H9 (cell line): ENCODE data around the gene LIG4. TPM values are rescaled to one million over a fixed set of nuclear protein-coding genes. Genes with fewer than 3 reads are reported as not detected.

ENCODE experiments used
- DNase-seq: peaks from one replicate; pipeline ENCODE4 v3.0.0-alpha.2; 2017
- H2AFZ ChIP-seq: one replicate; pipeline ENCODE4 v1.6.1; 2013; ENCODE audit warnings: mild to moderate bottlenecking, low read length, control low read depth, moderate library complexity
- H2AK5ac ChIP-seq: 2 replicates; pipeline ENCODE4 v1.6.1; 2013; ENCODE audit warnings: low read length, control low read depth, mixed read lengths; ENCODE audit not compliant: insufficient read length
- H2BK120ac ChIP-seq: one replicate; pipeline ENCODE4 v1.6.1; 2013; ENCODE audit warnings: low read depth, mild to moderate bottlenecking, low read length, control low read depth, inconsistent platforms; ENCODE audit not compliant: poor library complexity, severe bottlenecking
- H2BK12ac ChIP-seq: 2 replicates; pipeline ENCODE4 v1.6.1; 2013; ENCODE audit warnings: low read length, control low read depth, mixed read lengths, low read depth; ENCODE audit not compliant: insufficient read length
- H2BK15ac ChIP-seq: 2 replicates; pipeline ENCODE4 v1.6.1; 2013; ENCODE audit warnings: low read depth, low read length, control low read depth
- H2BK20ac ChIP-seq: one replicate; pipeline ENCODE4 v1.6.1; 2013; ENCODE audit warnings: low read depth, mild to moderate bottlenecking, low read length, control low read depth, inconsistent platforms; ENCODE audit not compliant: poor library complexity, severe bottlenecking
- H2BK5ac ChIP-seq: 2 replicates; pipeline ENCODE4 v1.6.1; 2013; ENCODE audit warnings: low read length, control low read depth, mixed read lengths; ENCODE audit not compliant: insufficient read length
- H3K14ac ChIP-seq: 2 replicates; pipeline ENCODE4 v1.6.1; 2013; ENCODE audit warnings: low read length, control low read depth; ENCODE audit not compliant: insufficient read depth
- H3K18ac ChIP-seq: 2 replicates; pipeline ENCODE4 v1.6.1; 2013; ENCODE audit warnings: low read depth, mild to moderate bottlenecking, mixed read lengths, low read length, control low read depth; ENCODE audit not compliant: insufficient read length
- H3K23ac ChIP-seq: 2 replicates; pipeline ENCODE4 v1.6.1; 2013; ENCODE audit warnings: low read length, control low read depth, mixed read lengths, low read depth; ENCODE audit not compliant: insufficient read length
- H3K23me2 ChIP-seq: 2 replicates; pipeline ENCODE4 v1.6.1; 2013; ENCODE audit warnings: low read depth, mild to moderate bottlenecking, mixed read lengths, low read length, control low read depth; ENCODE audit not compliant: insufficient read length, poor library complexity, severe bottlenecking
- H3K27ac ChIP-seq: 2 replicates; pipeline ENCODE4 v1.5.1; 2013; ENCODE audit warnings: low read length, control low read depth, mixed read lengths, low read depth; ENCODE audit not compliant: insufficient read length
- H3K27me3 ChIP-seq: 2 replicates; pipeline ENCODE4 v1.6.1; 2013; ENCODE audit warnings: low read length, control low read depth, inconsistent platforms; ENCODE audit not compliant: insufficient read depth
- H3K4ac ChIP-seq: 2 replicates; pipeline ENCODE4 v1.6.1; 2013; ENCODE audit warnings: low read depth, mild to moderate bottlenecking, control low read depth, inconsistent platforms, low read length, moderate library complexity
- H3K4me1 ChIP-seq: 2 replicates; pipeline ENCODE4 v1.6.1; 2013; ENCODE audit warnings: low read length, control low read depth, inconsistent platforms; ENCODE audit not compliant: insufficient read depth
- H3K4me2 ChIP-seq: 2 replicates; pipeline ENCODE4 v1.6.1; 2013; ENCODE audit warnings: low read length, control low read depth, mixed read lengths; ENCODE audit not compliant: insufficient read length, insufficient read depth
- H3K56ac ChIP-seq: 2 replicates; pipeline ENCODE4 v1.6.1; 2013; ENCODE audit warnings: low read depth, mild to moderate bottlenecking, mixed read lengths, low read length, control low read depth; ENCODE audit not compliant: insufficient read length
- H3K79me1 ChIP-seq: 2 replicates; pipeline ENCODE4 v1.6.1; 2013; ENCODE audit warnings: low read depth, mild to moderate bottlenecking, moderate library complexity, low read length, control low read depth, inconsistent platforms; ENCODE audit not compliant: insufficient read depth, poor library complexity, severe bottlenecking
- H3K79me2 ChIP-seq: 2 replicates; pipeline ENCODE4 v1.6.1; 2013; ENCODE audit warnings: low read length, control low read depth, inconsistent platforms; ENCODE audit not compliant: insufficient read depth
- H3K9ac ChIP-seq: 2 replicates; pipeline ENCODE4 v1.6.1; 2013; ENCODE audit warnings: low read length, control low read depth, mixed read lengths; ENCODE audit not compliant: insufficient read length; ENCODE audit errors: extremely low read depth
- H3K9me3 ChIP-seq: one replicate; pipeline ENCODE4 v1.6.1; 2013; ENCODE audit warnings: low read depth, low read length, inconsistent platforms; ENCODE audit not compliant: control insufficient read depth
- H3T11ph ChIP-seq: one replicate; pipeline ENCODE4 v1.6.1; 2013; ENCODE audit warnings: mild to moderate bottlenecking, low read length, control low read depth, inconsistent platforms
- H4K20me1 ChIP-seq: one replicate; pipeline ENCODE4 v1.6.1; 2013; ENCODE audit not compliant: control insufficient read depth, insufficient read length, insufficient read depth
- H4K5ac ChIP-seq: 2 replicates; pipeline ENCODE4 v1.6.1; 2013; ENCODE audit warnings: low read depth, mild to moderate bottlenecking, mixed read lengths, low read length, control low read depth; ENCODE audit not compliant: insufficient read length
- H4K8ac ChIP-seq: replicated peaks from 2 replicates; pipeline ENCODE4 v1.6.1; 2013; ENCODE audit warnings: low read length, control low read depth, mixed read lengths, low read depth; ENCODE audit not compliant: insufficient read length
- H4K91ac ChIP-seq: 2 replicates; pipeline ENCODE4 v1.6.1; 2013; ENCODE audit warnings: low read depth, mild to moderate bottlenecking, moderate library complexity, mixed read lengths, low read length, control low read depth; ENCODE audit not compliant: insufficient read length
- H3K27ac Mint-ChIP-seq, 3 experiments: 2 replicates in 2 of 3; 3 replicates in 1 of 3; pipeline ENCODE4 v1.8.0; 2020 to 2021; ENCODE audit warnings: mixed read lengths in 3 of 3, mild to moderate bottlenecking in 1 of 3, moderate library complexity in 1 of 3
- H3K27me3 Mint-ChIP-seq: 2 replicates; pipeline ENCODE4 v1.8.0; 2021; ENCODE audit warnings: low read depth, mild to moderate bottlenecking, moderate library complexity, mixed read lengths
- H3K36me3 Mint-ChIP-seq, 3 experiments: 2 replicates in 2 of 3; 3 replicates in 1 of 3; pipeline ENCODE4 v1.8.0; 2020 to 2021; ENCODE audit warnings: low read depth in 3 of 3, mixed read lengths in 3 of 3; ENCODE audit not compliant: insufficient read depth in 1 of 3
- H3K4me1 Mint-ChIP-seq, 2 experiments: 2 replicates each; pipeline ENCODE4 v1.8.0; 2020; ENCODE audit warnings: mixed read lengths in 2 of 2
- H3K4me3 Mint-ChIP-seq, 2 experiments: 2 replicates in 1 of 2; 3 replicates in 1 of 2; pipeline ENCODE4 v1.8.0; 2020 to 2021; ENCODE audit warnings: mild to moderate bottlenecking in 2 of 2, mixed read lengths in 2 of 2, moderate library complexity in 1 of 2
- H3K9me3 Mint-ChIP-seq, 2 experiments: 2 replicates in 1 of 2; 3 replicates in 1 of 2; pipeline ENCODE4 v1.8.0; 2020; ENCODE audit warnings: mild to moderate bottlenecking in 2 of 2, mixed read lengths in 2 of 2, moderate library complexity in 1 of 2
- WGBS: extraction: QIAGEN DNeasy Blood & Tissue Kit; methylation state at CpG from one replicate; pipeline ENCODE4 v1.1.7; 2013; ENCODE audit warnings: missing lambda C conversion rate, low lambda C conversion rate, mixed read lengths; ENCODE audit not compliant: insufficient read length; ENCODE audit errors: extremely low coverage; 5-methylcytosine and 5-hydroxymethylcytosine counted together
- total RNA-seq: library from RNA; stranded (reverse); gene quantifications from 2 replicates; pipeline ENCODE4 v1.2.1, GENCODE V29; 2021
- TF ChIP-seq, protein P1 (sequence below): fragments of 200-600 bp; sonication (generic); conservative IDR thresholded peaks from 3 replicates; pipeline ENCODE4 v1.8.0; 2021; ENCODE audit warnings: antibody characterized with exemption, mild to moderate bottlenecking

Gene LIG4
- total RNA-seq, 1 experiment from 2014 or later = 5.6 TPM

DNA sequence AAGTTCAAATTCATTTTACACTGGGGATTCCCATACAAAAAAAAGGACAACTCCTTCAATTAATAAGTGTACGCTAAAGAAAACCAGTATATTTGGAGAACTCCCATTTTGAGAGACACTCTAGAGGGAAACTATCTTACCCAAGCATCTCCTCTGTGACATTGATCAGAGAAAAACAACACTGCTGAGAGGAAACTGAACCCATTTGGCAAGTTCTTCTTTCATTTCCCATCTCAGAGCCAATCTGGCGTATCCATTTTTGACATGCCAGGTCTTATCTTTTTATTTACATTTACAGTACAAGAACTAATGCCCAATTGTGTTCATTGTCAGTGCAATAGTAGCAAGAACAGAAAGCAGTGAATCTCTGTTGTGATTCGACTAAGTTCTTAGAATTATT lies 30.1 kb downstream of the LIG4 start:
- no peak overlapping the region for H2BK15ac ChIP-seq
- no peak overlapping the region for H3K27ac ChIP-seq
- H2AK5ac ChIP-seq = no peak overlapping the region
- H2BK12ac ChIP-seq = no peak overlapping the region
- H3K23me2 ChIP-seq = no peaks in the 10 kb centered on the region
- no peaks in the 10 kb centered on the region for H3K4me1 ChIP-seq
- DNase-seq = no peak
- no peak overlapping the region for H4K5ac ChIP-seq
- H3K23ac ChIP-seq = no peak overlapping the region
- no peak overlapping the region for H4K91ac ChIP-seq
- no peak overlapping the region for H2AFZ ChIP-seq
- no peak overlapping the region for H3T11ph ChIP-seq
- no peaks in the 10 kb centered on the region; the same call in 1 of the 2 replicates for H3K79me2 ChIP-seq
- no peaks in the 10 kb centered on the region for H4K20me1 ChIP-seq
- H2BK5ac ChIP-seq = no peak overlapping the region
- H4K8ac ChIP-seq = no peak overlapping the region
- Mint-ChIP-seq H3K36me3 (no peaks in the 10 kb centered on the region), H3K27ac (no peak overlapping the region), H3K4me3 (no peak overlapping the region), H3K27me3 (no peaks in the 10 kb centered on the region), H3K9me3 (peaks cover 2% of the 10 kb centered on the region in 2 experiments; a peak in 1 of 5 replicates), H3K4me1 (no peaks in the 10 kb centered on the region)
- no peak overlapping the region for H3K4me2 ChIP-seq
- H3K18ac ChIP-seq = no peak overlapping the region
- H3K4ac ChIP-seq = no peak overlapping the region
- no peak overlapping the region for H2BK120ac ChIP-seq
- TF ChIP-seq, protein P1, sequence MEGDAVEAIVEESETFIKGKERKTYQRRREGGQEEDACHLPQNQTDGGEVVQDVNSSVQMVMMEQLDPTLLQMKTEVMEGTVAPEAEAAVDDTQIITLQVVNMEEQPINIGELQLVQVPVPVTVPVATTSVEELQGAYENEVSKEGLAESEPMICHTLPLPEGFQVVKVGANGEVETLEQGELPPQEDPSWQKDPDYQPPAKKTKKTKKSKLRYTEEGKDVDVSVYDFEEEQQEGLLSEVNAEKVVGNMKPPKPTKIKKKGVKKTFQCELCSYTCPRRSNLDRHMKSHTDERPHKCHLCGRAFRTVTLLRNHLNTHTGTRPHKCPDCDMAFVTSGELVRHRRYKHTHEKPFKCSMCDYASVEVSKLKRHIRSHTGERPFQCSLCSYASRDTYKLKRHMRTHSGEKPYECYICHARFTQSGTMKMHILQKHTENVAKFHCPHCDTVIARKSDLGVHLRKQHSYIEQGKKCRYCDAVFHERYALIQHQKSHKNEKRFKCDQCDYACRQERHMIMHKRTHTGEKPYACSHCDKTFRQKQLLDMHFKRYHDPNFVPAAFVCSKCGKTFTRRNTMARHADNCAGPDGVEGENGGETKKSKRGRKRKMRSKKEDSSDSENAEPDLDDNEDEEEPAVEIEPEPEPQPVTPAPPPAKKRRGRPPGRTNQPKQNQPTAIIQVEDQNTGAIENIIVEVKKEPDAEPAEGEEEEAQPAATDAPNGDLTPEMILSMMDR = no peak
- no peak overlapping the region for H3K56ac ChIP-seq
- H3K9me3 ChIP-seq = no peaks in the 10 kb centered on the region
- no peaks in the 10 kb centered on the region for H3K27me3 ChIP-seq
- H2BK20ac ChIP-seq = no peak overlapping the region
- no peak overlapping the region for H3K9ac ChIP-seq
- WGBS = no CpG with 5 or more reads among the region's 3 CpGs
- H3K79me1 ChIP-seq = no peaks in the 10 kb centered on the region
- H3K14ac ChIP-seq = no peak overlapping the region
